Astrocyte of the cerebellum (primary cell): ENCODE data around the gene CYSRT1.

ENCODE experiments used
- DNase-seq: peaks from one replicate; pipeline ENCODE4 v3.0.0-alpha.2; 2011; ENCODE audit warnings: low read depth
- H3K4me3 ChIP-seq: 2 replicates; pipeline ENCODE4 v1.5.1; 2011; ENCODE audit warnings: mild to moderate bottlenecking, low read depth, low read length, moderate library complexity
- in situ Hi-C: cut with HindIII; loops from 2 replicates; pipeline ENCODE4 v1.10.0; 2017; ENCODE audit warnings: low sequenced_read_pairs
- TF ChIP-seq, protein P1 (sequence below): IDR thresholded peaks from 2 replicates; pipeline ENCODE4 v1.5.1; 2012; ENCODE audit warnings: low read length, low read depth, moderate library complexity, mild to moderate bottlenecking; ENCODE audit errors: missing control alignments

Gene CYSRT1, protein sequence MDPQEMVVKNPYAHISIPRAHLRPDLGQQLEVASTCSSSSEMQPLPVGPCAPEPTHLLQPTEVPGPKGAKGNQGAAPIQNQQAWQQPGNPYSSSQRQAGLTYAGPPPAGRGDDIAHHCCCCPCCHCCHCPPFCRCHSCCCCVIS

DNA sequence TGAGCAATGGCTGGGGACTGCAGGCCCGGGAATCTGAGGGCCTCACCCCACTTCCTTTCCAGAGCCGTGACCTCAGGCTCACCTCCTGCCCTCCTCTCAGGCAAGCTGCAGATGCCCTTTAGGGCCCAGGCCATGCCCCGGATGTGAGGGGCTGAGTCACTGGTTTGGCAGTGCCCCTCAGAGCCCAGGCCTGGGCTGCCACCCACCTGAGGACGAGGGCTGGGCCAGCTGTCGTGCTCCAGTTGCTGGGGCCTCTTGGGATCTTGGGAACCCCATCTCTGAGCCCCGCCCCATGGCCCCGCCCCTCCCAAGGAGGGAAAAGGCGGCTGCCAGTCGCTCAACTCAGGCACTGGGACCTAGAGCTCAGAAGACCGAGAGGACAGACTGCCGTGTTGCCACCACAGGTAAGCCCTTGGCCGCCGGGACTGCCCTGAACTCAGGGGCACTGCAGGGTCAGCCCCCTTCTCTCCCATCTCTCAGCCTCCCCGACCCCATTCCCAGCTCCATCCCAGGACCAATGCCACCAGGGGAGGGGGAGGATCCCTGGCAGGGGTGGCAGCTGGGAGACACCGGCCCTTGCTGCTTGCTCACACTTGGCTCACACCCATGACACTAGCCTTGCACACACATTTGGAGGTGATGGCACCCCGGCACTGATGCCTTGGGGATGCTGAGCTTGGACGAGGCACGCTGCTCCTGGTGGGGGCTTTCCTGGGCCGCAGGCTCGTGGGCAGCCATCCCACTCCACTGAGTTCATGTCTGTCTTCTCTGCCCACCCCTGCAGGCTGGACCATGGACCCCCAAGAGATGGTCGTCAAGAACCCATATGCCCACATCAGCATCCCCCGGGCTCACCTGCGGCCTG lies at the start of gene CYSRT1:
TSS of gene CYSRT1 (plus strand) at position 345 of the 865 bp plus-strand sequence. CDS start at position 793, 448 bp downstream.
- H3K4me3 ChIP-seq, result peak within 1 kb of the TSS; percentile 86
- TF ChIP-seq, protein P1, sequence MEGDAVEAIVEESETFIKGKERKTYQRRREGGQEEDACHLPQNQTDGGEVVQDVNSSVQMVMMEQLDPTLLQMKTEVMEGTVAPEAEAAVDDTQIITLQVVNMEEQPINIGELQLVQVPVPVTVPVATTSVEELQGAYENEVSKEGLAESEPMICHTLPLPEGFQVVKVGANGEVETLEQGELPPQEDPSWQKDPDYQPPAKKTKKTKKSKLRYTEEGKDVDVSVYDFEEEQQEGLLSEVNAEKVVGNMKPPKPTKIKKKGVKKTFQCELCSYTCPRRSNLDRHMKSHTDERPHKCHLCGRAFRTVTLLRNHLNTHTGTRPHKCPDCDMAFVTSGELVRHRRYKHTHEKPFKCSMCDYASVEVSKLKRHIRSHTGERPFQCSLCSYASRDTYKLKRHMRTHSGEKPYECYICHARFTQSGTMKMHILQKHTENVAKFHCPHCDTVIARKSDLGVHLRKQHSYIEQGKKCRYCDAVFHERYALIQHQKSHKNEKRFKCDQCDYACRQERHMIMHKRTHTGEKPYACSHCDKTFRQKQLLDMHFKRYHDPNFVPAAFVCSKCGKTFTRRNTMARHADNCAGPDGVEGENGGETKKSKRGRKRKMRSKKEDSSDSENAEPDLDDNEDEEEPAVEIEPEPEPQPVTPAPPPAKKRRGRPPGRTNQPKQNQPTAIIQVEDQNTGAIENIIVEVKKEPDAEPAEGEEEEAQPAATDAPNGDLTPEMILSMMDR, result no peak
- DNase-seq, result no peak
- in situ Hi-C loops, result no loop called here

DNA sequence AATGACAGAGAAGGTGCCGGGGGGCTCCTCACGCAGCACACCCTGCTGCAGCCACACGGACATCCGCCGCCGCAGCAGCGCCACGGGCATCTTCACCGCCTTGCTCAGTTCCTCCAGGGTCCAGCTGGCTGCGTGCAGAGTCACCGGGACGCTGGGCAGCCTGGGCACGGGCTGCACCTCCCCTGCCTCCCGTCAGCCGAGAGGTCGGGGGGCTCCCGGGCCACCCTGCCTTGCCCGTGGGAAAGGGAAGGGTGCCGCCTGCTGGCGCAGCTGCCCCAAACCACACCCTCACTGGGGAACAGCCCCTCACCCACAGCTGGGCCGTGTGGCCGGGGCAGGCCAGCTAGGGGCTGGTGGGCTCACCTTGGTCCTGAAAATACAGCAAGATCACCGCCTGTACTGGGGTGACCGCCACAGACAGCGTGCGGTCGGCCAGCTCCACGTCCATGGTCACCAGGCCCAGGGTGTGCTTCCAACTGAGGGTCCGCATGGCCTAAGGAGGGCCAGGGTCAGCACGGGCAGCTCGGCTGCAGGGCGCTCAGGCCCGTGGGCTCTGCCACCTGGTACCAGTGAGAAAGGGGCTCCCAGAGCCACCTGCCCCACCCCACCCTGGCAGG lies 49.5 kb upstream of the CYSRT1 start:
- TF ChIP-seq, protein P1, result peak; percentile 20
- in situ Hi-C loops, result no loop called here
- no peak for DNase-seq

DNA sequence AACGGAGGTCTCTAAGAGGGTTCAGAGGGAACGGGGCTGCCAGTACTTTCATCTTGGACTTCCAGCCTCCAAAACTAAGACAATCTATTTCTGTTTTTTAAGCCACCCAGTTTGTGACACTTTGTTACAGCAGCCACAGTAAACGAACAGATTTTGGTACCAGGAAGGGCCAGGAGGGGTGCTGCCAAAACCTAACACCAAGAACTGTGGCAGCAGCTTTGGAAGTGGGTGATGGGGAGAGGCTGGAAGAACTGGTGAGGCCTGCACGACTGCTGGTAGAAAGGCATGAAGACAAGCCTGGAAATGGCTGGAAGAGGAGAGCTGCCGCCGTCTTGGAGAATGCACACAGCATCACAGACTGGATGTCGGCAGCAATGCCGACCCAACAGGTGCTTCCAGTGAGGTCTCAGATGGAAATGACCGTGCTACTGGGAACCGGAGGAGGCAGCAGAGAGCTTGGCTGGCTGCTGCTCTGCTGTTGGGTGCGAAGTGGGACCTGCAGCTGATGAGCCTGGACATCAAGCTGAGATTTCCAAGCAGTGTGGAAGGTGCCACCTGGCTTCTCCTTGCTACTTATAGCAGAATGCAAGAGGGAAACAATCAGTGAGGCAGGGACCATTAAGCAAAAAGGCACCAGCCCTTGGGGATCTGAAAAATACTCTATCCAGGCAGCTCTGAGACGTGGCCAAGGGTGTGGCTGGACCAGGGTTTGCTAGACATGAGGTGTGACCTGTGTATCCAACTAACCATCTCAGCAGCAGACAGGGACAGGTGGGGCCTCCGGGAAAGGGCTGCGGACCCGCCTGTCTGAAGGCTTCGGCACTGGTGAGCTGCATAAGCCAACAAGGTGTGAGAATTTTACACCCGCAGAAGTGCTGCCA lies 48.4 kb upstream of the CYSRT1 start:
- no peak overlapping the region for H3K4me3 ChIP-seq
- in situ Hi-C loops, result no loop called here
- no peak for DNase-seq
- TF ChIP-seq, protein P1, result peak; percentile 66

More for the DNA sequence above, 49.5 kb upstream of the CYSRT1 start:
- no peak overlapping the region for H3K4me3 ChIP-seq

DNA sequence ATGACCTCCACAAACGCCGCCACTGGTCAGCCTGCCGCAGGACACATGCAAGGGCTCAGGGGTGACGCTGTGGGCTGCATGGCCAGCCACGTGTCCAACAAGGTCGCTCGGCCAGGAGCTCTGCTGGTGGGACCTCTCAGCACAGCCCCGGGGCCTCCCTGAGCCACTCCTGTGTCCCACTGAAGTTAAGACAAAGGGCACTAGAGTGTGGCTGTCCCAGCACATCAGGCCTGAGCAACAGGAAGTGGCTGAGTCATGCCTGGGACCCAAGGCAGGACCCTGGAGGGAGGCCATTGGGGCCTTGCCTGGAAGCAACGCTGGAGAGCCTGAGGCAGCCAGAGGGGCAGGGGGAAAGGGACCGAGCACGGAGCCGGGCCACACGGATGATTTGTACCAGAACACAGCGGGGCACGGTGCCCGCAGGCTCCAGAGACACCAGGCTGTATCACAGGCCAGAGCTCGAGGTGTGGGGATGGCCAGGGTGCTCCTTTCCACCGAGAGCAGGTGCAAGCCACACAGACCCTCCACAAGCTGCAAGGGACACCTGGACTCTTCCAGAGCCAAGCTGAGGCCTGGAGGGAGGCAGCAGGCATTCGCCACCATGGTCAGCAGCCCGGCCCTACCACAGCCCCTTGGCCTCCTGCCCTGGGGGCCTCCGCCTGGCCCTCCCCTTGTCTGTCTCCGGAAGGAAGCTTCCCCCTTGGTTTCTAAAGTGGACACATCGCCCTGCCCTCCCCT lies 46.6 kb upstream of the CYSRT1 start:
- in situ Hi-C loops, result no loop called here
- no peak for DNase-seq
- TF ChIP-seq, protein P1, result no peak
- H3K4me3 ChIP-seq, result no peak overlapping the region

DNA sequence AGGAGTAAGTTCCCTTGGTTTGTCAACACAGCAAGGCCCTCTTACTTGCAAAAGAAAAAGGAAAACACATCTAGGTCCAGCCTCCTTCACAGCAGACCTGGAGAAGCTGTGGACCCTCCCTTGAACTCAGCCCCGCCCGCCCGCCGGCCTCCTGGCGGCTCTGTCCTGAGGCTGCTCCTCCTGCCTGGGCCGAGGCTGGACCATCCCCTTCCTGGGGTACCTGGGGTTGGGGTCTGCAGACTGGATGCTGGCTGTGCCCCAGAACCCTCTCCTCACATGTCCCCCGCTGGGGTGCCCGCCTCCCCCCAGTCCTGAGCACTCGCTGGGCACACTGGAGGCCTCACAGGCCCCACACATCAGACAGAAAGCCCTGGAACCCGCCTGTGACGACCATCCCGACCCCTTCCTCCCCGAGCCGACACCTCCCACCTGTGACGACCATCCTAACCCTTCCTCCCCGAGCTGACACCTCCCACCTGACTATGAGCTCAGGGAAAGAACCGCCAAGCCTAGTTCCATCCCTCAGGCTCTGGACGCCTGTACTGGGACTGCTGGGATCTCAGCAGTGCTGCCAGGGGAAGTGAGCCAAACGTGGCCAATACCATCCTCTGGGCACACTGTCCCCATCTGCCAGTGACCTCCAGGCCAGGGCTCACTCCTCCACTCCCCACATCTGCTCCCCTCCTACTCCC lies 45.9 kb upstream of the CYSRT1 start:
- no peak overlapping the region for H3K4me3 ChIP-seq
- in situ Hi-C loops, result no loop called here
- no peak for DNase-seq
- TF ChIP-seq, protein P1, result no peak
